Fibroblast of lung (primary cell): ENCODE measurements around the gene ABCB8.

ENCODE experiments used
- EZH2 ChIP-seq: IDR thresholded peaks from 2 replicates; pipeline ENCODE4 v1.5.1; 2012; ENCODE audit warnings: low read length, control low read depth, mild to moderate bottlenecking; ENCODE audit errors: missing control alignments
- TF ChIP-seq, protein P1 (sequence below), 2 donors: IDR thresholded peaks in 1 of 2; conservative IDR thresholded peaks in 1 of 2; 1 replicate in 1 of 2; 2 replicates in 1 of 2; pipeline ENCODE4 v1.5.1; 2011 to 2012; ENCODE audit warnings: low read length in 2 of 2, control low read depth in 1 of 2, inconsistent platforms in 1 of 2, low read depth in 1 of 2, mild to moderate bottlenecking in 1 of 2

DNA sequence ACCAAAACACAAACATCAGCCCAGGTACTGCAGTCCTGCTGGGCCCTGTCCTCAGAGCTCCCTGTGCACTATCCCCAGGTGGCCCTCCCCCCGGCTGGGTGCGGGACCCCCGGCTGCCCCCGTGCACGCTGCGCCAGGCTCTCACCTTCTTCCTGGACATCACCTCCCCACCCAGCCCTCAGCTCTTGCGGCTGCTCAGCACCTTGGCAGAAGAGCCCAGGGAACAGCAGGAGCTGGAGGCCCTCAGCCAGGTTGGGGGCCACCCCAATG lies 18.3 kb upstream of the ABCB8 start:
- TF ChIP-seq, protein P1, sequence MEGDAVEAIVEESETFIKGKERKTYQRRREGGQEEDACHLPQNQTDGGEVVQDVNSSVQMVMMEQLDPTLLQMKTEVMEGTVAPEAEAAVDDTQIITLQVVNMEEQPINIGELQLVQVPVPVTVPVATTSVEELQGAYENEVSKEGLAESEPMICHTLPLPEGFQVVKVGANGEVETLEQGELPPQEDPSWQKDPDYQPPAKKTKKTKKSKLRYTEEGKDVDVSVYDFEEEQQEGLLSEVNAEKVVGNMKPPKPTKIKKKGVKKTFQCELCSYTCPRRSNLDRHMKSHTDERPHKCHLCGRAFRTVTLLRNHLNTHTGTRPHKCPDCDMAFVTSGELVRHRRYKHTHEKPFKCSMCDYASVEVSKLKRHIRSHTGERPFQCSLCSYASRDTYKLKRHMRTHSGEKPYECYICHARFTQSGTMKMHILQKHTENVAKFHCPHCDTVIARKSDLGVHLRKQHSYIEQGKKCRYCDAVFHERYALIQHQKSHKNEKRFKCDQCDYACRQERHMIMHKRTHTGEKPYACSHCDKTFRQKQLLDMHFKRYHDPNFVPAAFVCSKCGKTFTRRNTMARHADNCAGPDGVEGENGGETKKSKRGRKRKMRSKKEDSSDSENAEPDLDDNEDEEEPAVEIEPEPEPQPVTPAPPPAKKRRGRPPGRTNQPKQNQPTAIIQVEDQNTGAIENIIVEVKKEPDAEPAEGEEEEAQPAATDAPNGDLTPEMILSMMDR (conservative IDR thresholded peaks at IDR 0.05 in 1 of 2, IDR thresholded peaks at IDR 0.05 in 1 of 2; ENCODE audit: low read depth in 1 of 2, low read length in 2 of 2) = no peak
- TF ChIP-seq EZH2 = no peak
